CD4-positive, alpha-beta T cell (primary cell): ENCODE measurements around the gene CPN2. TPM values are rescaled to one million over a fixed set of nuclear protein-coding genes. Genes with fewer than 3 reads are reported as not detected.

ENCODE experiments used
- ATAC-seq: fragments of 200-7000 bp; cut with Tn5 transposase; one replicate; pipeline ENCODE4 v1.10.0; 2022; ENCODE audit warnings: mild to moderate bottlenecking; ENCODE audit not compliant: poor library complexity
- CTCF ChIA-PET: fragments of 350-600 bp; sonication (Branson Sonifier 250); formaldehyde crosslinking; loops from one replicate; lab custom pipeline; 2021; ENCODE audit warnings: antibody characterized with exemption, inconsistent platforms; lab: Charles Lee
- POLR2A ChIA-PET: fragments of 350-600 bp; sonication (Branson Sonifier 250); formaldehyde crosslinking; loops from one replicate; lab custom pipeline; 2021; ENCODE audit warnings: antibody characterized with exemption, inconsistent platforms; lab: Charles Lee
- DNase-seq, 14 experiments: peaks; one replicate each; pipeline ENCODE4 v3.0.0-alpha.2; 2013 to 2020; ENCODE audit warnings: mixed read lengths in 2 of 14
- H3K27ac ChIP-seq, 2 donors: one replicate each; pipeline versions ENCODE4 v1.5.1 to v1.7.0; 2013; ENCODE audit warnings: low read length in 2 of 2, low read depth in 1 of 2, mild to moderate bottlenecking in 1 of 2
- H3K27me3 ChIP-seq, 2 experiments: 1 replicate in 1 of 2; 2 replicates in 1 of 2; pipeline versions ENCODE4 v1.6.1 to v1.7.0; 2013; ENCODE audit warnings: low read length in 2 of 2, control low read depth in 1 of 2, mild to moderate bottlenecking in 1 of 2, moderate library complexity in 1 of 2; ENCODE audit not compliant: insufficient read depth in 2 of 2, control insufficient read depth in 1 of 2
- H3K36me3 ChIP-seq: one replicate; pipeline ENCODE4 v1.6.1; 2013; ENCODE audit warnings: low read length, control low read depth; ENCODE audit not compliant: insufficient read depth
- H3K4me1 ChIP-seq: one replicate; pipeline ENCODE4 v1.6.1; 2013; ENCODE audit warnings: low read length, control low read depth; ENCODE audit not compliant: insufficient read depth
- H3K4me3 ChIP-seq: one replicate; pipeline ENCODE4 v1.5.1; 2013; ENCODE audit warnings: mild to moderate bottlenecking, low read length, moderate library complexity
- H3K9me3 ChIP-seq, 2 experiments: 1 replicate in 1 of 2; 2 replicates in 1 of 2; pipeline versions ENCODE4 v1.6.1 to v1.7.0; 2013; ENCODE audit warnings: low read length in 2 of 2, mild to moderate bottlenecking in 2 of 2, control low read depth in 1 of 2, moderate library complexity in 1 of 2; ENCODE audit not compliant: control insufficient read depth in 1 of 2, insufficient read depth in 1 of 2
- H3K27ac Mint-ChIP-seq: one replicate; pipeline ENCODE4 v1.8.0; 2020; ENCODE audit warnings: mixed read lengths
- H3K27me3 Mint-ChIP-seq: one replicate; pipeline ENCODE4 v1.8.0; 2021; ENCODE audit warnings: mixed read lengths
- H3K36me3 Mint-ChIP-seq: one replicate; pipeline ENCODE4 v1.8.0; 2021; ENCODE audit warnings: low read depth, mixed read lengths
- H3K4me1 Mint-ChIP-seq: one replicate; pipeline ENCODE4 v1.8.0; 2021; ENCODE audit warnings: low read depth, mixed read lengths
- H3K4me3 Mint-ChIP-seq: one replicate; pipeline ENCODE4 v1.8.0; 2020; ENCODE audit warnings: mild to moderate bottlenecking, mixed read lengths
- H3K9me3 Mint-ChIP-seq: one replicate; pipeline ENCODE4 v1.8.0; 2020; ENCODE audit warnings: mixed read lengths
- CTCF ChIP-seq: fragments of 200-600 bp; IDR thresholded peaks from one replicate; pipeline ENCODE4 v1.8.0; 2022; ENCODE audit warnings: antibody characterized with exemption, mild to moderate bottlenecking
- intact Hi-C, 2 experiments: fragments of 100-400 bp; cut with DNase I in 1 of 2; cut with micrococcal nuclease in 1 of 2; formaldehyde crosslinking; loops; one replicate each; pipeline versions ENCODE4 v1.15.1 to v1.9.0; 2023 to 2025; cut with DNase I, micrococcal nuclease
- total RNA-seq, 174 experiments: library from RNA in 2 of 174; stranded (reverse) in 2 of 174; gene quantifications; one replicate each; pipeline ENCODE4 v1.2.3 and lab custom pipeline; 2021 to 2026

The CPN2 gene
- total RNA-seq, 2 experiments from 2014 or later = not detected

GRCh38 chr3:194380326-194380725, 29.2 kb upstream of the CPN2 start:
- Mint-ChIP-seq H3K27me3 (peaks cover 6% of the 10 kb centered on the region), H3K36me3 (no peaks in the 10 kb centered on the region), H3K27ac (no peak overlapping the region), H3K4me3 (no peak overlapping the region), H3K9me3 (no peaks in the 10 kb centered on the region), H3K4me1 (no peaks in the 10 kb centered on the region)
- H3K4me3 ChIP-seq = no peak overlapping the region
- H3K27me3 ChIP-seq = peaks cover 0 to 2% of the 10 kb centered on the region in 2 experiments
- no peaks in the 10 kb centered on the region for H3K36me3 ChIP-seq
- H3K9me3 ChIP-seq = peaks cover 0 to 3% of the 10 kb centered on the region in 2 experiments
- no peak overlapping the region for H3K27ac ChIP-seq
- ATAC-seq = no peak
- ChIA-PET CTCF (no interaction called here), POLR2A (no interaction called here)
- no peak for DNase-seq
- intact Hi-C loops = no loop called here
- no peak for TF ChIP-seq CTCF
- H3K4me1 ChIP-seq = no peaks in the 10 kb centered on the region

DNA sequence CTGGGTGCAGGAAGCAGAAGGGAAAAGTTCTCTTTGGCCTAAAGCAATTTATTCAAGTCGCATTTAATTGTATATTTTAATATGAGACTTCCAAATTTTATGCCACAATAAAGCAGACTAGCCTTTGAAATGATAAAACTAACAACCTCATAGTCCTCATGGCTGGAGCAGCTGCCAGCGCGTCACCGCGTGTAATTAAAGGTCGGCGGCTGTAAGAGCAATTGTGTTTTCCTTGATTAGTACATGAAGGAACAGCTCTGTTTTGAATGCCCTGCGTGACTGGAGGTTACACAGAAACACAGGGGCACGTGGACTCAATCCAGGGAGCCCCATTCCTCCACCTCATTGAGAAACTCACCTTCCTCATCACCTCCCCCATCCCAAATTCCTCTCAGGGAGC, 28.5 kb upstream of the CPN2 start:
- Histone ChIP-seq H3K27me3 (peaks cover 0 to 2% of the 10 kb centered on the region in 2 experiments), H3K9me3 (peaks cover 0 to 3% of the 10 kb centered on the region in 2 experiments), H3K27ac (no peak overlapping the region), H3K4me1 (no peaks in the 10 kb centered on the region), H3K36me3 (no peaks in the 10 kb centered on the region), H3K4me3 (no peak overlapping the region)
- no peak for ATAC-seq
- Mint-ChIP-seq H3K9me3 (no peaks in the 10 kb centered on the region), H3K36me3 (no peaks in the 10 kb centered on the region), H3K4me1 (no peaks in the 10 kb centered on the region), H3K4me3 (no peak overlapping the region), H3K27ac (no peak overlapping the region), H3K27me3 (peaks cover 6% of the 10 kb centered on the region)
- ChIA-PET CTCF (no interaction called here), POLR2A (no interaction called here)
- intact Hi-C loops = no loop called here
- DNase-seq = no peak
- TF ChIP-seq CTCF = no peak

GRCh38 chr3:194379231-194379630, 28.1 kb upstream of the CPN2 start:
- Histone ChIP-seq H3K9me3 (peaks cover 0 to 3% of the 10 kb centered on the region in 2 experiments), H3K27ac (no peak overlapping the region), H3K4me1 (no peaks in the 10 kb centered on the region), H3K4me3 (no peak overlapping the region), H3K27me3 (peaks cover 0 to 2% of the 10 kb centered on the region in 2 experiments), H3K36me3 (no peaks in the 10 kb centered on the region)
- ChIA-PET CTCF (no interaction called here), POLR2A (no interaction called here)
- H3K4me3 Mint-ChIP-seq = no peak overlapping the region
- no peaks in the 10 kb centered on the region for H3K9me3 Mint-ChIP-seq
- H3K4me1 Mint-ChIP-seq = no peaks in the 10 kb centered on the region
- DNase-seq = no peak
- H3K27me3 Mint-ChIP-seq = peaks cover 8% of the 10 kb centered on the region
- H3K36me3 Mint-ChIP-seq = no peaks in the 10 kb centered on the region
- intact Hi-C loops = no loop called here
- no peak for TF ChIP-seq CTCF
- ATAC-seq = no peak
- no peak overlapping the region for H3K27ac Mint-ChIP-seq
